Activated CD4-positive, alpha-beta memory T cell treated with anti-CD3 and anti-CD28 coated beads for 36 hours (primary cell): ENCODE measurements around the gene HDAC11. TPM values are rescaled to one million over a fixed set of nuclear protein-coding genes. Genes with fewer than 3 reads are reported as not detected.

Experiments used
- CTCF ChIA-PET: fragments of 350-600 bp; sonication (Branson Sonifier 250); formaldehyde crosslinking; loops from one replicate; lab custom pipeline; 2021; ENCODE audit warnings: antibody characterized with exemption, inconsistent platforms; lab: Charles Lee
- POLR2A ChIA-PET: fragments of 350-600 bp; sonication (Branson Sonifier 250); formaldehyde crosslinking; loops from one replicate; lab custom pipeline; 2021; ENCODE audit warnings: antibody characterized with exemption; lab: Charles Lee
- DNase-seq: peaks from one replicate; pipeline ENCODE4 v3.0.0-alpha.2; 2020
- H3K27ac Mint-ChIP-seq: one replicate; pipeline ENCODE4 v1.8.0; 2021; ENCODE audit warnings: mixed read lengths
- H3K27me3 Mint-ChIP-seq: one replicate; pipeline ENCODE4 v1.8.0; 2021; ENCODE audit warnings: mixed read lengths
- H3K36me3 Mint-ChIP-seq: one replicate; pipeline ENCODE4 v1.8.0; 2021; ENCODE audit warnings: mixed read lengths
- H3K4me1 Mint-ChIP-seq: one replicate; pipeline ENCODE4 v1.8.0; 2021; ENCODE audit warnings: low read depth, mixed read lengths
- H3K4me3 Mint-ChIP-seq: one replicate; pipeline ENCODE4 v1.8.0; 2021; ENCODE audit warnings: mild to moderate bottlenecking, mixed read lengths
- H3K9me3 Mint-ChIP-seq: one replicate; pipeline ENCODE4 v1.8.0; 2021; ENCODE audit warnings: mixed read lengths
- intact Hi-C: fragments of 100-400 bp; cut with micrococcal nuclease; formaldehyde crosslinking; loops from one replicate; pipeline ENCODE4 v1.15.1; 2023
- total RNA-seq, 2 experiments: library from RNA; stranded (reverse); gene quantifications; one replicate each; pipeline ENCODE4 v1.2.3, GENCODE V29; 2021

Gene HDAC11
- total RNA-seq, 2 experiments from 2014 or later: 3.3 to 4.3 TPM

- Mint-ChIP-seq H3K27ac (no peak overlapping the region), H3K27me3 (peaks cover 3% of the 10 kb centered on the region), H3K4me1 (no peaks in the 10 kb centered on the region), H3K9me3 (no peaks in the 10 kb centered on the region), H3K4me3 (no peak overlapping the region), H3K36me3 (no peaks in the 10 kb centered on the region)
- CTCF ChIA-PET: interaction anchor here (0.8 to 1.5 kb wide), 4 partner anchors 10 to 176 kb away, joined by 3 to 7 read pairs (median 4); no protein-coding TSS in a partner anchor
- POLR2A ChIA-PET: no interaction called here
- intact Hi-C loops: no loop called here
- no peak for DNase-seq
Measured at GRCh38 chr3:13472286-13472685, 7.8 kb upstream of the HDAC11 start.

- no peak overlapping the region for H3K4me3 Mint-ChIP-seq
- no peaks in the 10 kb centered on the region for H3K27me3 Mint-ChIP-seq
- intact Hi-C loops: no loop called here
- ChIA-PET POLR2A (no interaction called here), CTCF (interaction anchor here (0.8 kb wide), 1 partner anchor 11 kb away, joined by 3 read pairs; no protein-coding TSS in a partner anchor)
- no peak overlapping the region for H3K27ac Mint-ChIP-seq
- no peaks in the 10 kb centered on the region for H3K4me1 Mint-ChIP-seq
- H3K9me3 Mint-ChIP-seq: no peaks in the 10 kb centered on the region
- DNase-seq: no peak
- H3K36me3 Mint-ChIP-seq: no peaks in the 10 kb centered on the region
Measured at GRCh38 chr3:13473020-13473419, 7.1 kb upstream of the HDAC11 start.

DNA sequence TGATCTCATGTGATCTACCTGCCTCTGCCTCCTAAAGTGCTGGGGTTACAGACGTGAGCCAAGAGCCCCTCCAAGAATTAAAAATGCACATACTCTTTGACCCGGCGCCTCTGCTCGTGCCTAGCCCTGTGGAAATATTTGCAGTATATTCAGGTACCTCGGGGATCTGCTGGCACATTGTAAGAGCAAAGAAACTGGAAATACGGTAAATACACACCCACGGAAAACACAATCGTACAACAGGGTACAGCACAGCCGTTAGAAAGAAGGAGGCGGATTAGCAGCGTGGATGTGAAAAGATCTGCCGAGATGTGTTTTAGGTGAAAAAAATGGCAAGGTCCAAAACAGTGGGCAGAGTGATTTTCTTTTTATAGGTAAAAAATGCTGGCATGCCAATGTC, 6.1 kb upstream of the HDAC11 start:
- Mint-ChIP-seq H3K9me3 (no peaks in the 10 kb centered on the region), H3K27ac (no peak overlapping the region), H3K4me3 (no peak overlapping the region), H3K4me1 (peaks cover 3% of the 10 kb centered on the region), H3K27me3 (no peaks in the 10 kb centered on the region), H3K36me3 (no peaks in the 10 kb centered on the region)
- DNase-seq: no peak
- intact Hi-C loops: no loop called here
- ChIA-PET POLR2A (no interaction called here), CTCF (no interaction called here)

GRCh38 chr3:13474776-13475303, 5.3 kb upstream of the HDAC11 start:
- DNase-seq: no peak
- no peak overlapping the region for H3K4me3 Mint-ChIP-seq
- no peaks in the 10 kb centered on the region for H3K27me3 Mint-ChIP-seq
- peaks cover 3% of the 10 kb centered on the region for H3K4me1 Mint-ChIP-seq
- no peaks in the 10 kb centered on the region for H3K36me3 Mint-ChIP-seq
- intact Hi-C loops: no loop called here
- CTCF ChIA-PET: no interaction called here
- H3K27ac Mint-ChIP-seq: no peak overlapping the region
- no peaks in the 10 kb centered on the region for H3K9me3 Mint-ChIP-seq
- POLR2A ChIA-PET: no interaction called here

DNA sequence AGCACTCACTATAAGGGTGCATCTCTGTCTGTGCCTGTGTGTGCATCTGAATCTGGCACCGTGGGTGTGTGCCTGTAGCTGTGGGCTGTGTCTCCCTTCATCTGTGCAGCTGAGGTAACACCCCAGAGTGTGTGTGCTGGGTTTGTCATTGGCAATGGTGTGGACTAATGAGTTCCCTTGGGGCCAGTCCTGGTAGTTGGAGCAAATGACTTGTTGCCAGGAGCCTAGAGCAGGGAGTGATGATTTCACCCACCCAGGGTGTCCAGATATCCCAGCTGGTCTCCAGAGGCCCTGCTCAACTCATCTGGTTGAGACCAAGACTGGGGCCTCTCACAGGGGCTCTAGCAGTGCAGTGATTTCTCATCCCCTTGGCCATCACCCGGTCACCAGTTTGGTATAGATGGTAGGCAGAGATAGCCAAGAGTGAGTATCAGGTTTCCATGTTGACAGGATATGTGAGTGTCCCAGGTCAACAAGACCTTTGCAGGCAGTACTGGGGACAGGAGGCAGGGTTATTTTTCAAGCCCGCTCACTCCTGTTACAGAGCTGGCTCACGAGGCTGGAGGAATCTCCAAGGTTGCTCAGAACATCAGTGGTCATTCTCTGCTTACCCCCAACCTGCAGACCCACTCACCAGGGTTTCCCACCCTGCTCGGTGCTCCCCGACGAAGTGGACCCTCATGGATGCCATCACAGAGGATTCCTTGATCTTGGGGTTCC, 4.1 kb upstream of the HDAC11 start:
- H3K4me3 Mint-ChIP-seq: no peak overlapping the region
- ChIA-PET CTCF (interaction anchor here (1.4 to 6.3 kb wide), 4 partner anchors 10 to 172 kb away, joined by 4 to 41 read pairs (median 6); no protein-coding TSS in a partner anchor), POLR2A (no interaction called here)
- no peak overlapping the region for H3K27ac Mint-ChIP-seq
- no peaks in the 10 kb centered on the region for H3K27me3 Mint-ChIP-seq
- intact Hi-C loops: no loop called here
- no peaks in the 10 kb centered on the region for H3K36me3 Mint-ChIP-seq
- DNase-seq: no peak
- no peaks in the 10 kb centered on the region for H3K9me3 Mint-ChIP-seq
- H3K4me1 Mint-ChIP-seq: peaks cover 3% of the 10 kb centered on the region

- CTCF ChIA-PET: interaction anchor here (1.2 to 6.3 kb wide), 5 partner anchors 15 to 170 kb away, joined by 4 to 41 read pairs (median 4); no protein-coding TSS in a partner anchor
- Mint-ChIP-seq H3K4me3 (no peak overlapping the region), H3K4me1 (peaks cover 10% of the 10 kb centered on the region), H3K36me3 (no peaks in the 10 kb centered on the region), H3K27me3 (no peaks in the 10 kb centered on the region), H3K9me3 (no peaks in the 10 kb centered on the region), H3K27ac (no peak overlapping the region)
- intact Hi-C loops: no loop called here
- DNase-seq: no peak
- POLR2A ChIA-PET: no interaction called here
Measured at GRCh38 chr3:13477943-13478342, 2.2 kb upstream of the HDAC11 start.

GRCh38 chr3:13479332-13479581, 849 bp upstream of the HDAC11 start:
- H3K4me1 Mint-ChIP-seq: peaks cover 13% of the 10 kb centered on the region
- no peaks in the 10 kb centered on the region for H3K9me3 Mint-ChIP-seq
- ChIA-PET POLR2A (interaction anchor here (1.5 to 2.4 kb wide), 2 partner anchors 27 to 59 kb away, joined by 4 to 9 read pairs; partner anchors contain the start of gene NUP210), CTCF (interaction anchor here (1.7 to 6.3 kb wide), 7 partner anchors 16 to 177 kb away, joined by 6 to 41 read pairs (median 11); no protein-coding TSS in a partner anchor)
- H3K4me3 Mint-ChIP-seq: peak overlapping the region; percentile 89
- DNase-seq: peak; percentile 69
- intact Hi-C loops: no loop called here
- no peaks in the 10 kb centered on the region for H3K36me3 Mint-ChIP-seq
- H3K27ac Mint-ChIP-seq: peak overlapping the region; percentile 74
- no peaks in the 10 kb centered on the region for H3K27me3 Mint-ChIP-seq

DNA sequence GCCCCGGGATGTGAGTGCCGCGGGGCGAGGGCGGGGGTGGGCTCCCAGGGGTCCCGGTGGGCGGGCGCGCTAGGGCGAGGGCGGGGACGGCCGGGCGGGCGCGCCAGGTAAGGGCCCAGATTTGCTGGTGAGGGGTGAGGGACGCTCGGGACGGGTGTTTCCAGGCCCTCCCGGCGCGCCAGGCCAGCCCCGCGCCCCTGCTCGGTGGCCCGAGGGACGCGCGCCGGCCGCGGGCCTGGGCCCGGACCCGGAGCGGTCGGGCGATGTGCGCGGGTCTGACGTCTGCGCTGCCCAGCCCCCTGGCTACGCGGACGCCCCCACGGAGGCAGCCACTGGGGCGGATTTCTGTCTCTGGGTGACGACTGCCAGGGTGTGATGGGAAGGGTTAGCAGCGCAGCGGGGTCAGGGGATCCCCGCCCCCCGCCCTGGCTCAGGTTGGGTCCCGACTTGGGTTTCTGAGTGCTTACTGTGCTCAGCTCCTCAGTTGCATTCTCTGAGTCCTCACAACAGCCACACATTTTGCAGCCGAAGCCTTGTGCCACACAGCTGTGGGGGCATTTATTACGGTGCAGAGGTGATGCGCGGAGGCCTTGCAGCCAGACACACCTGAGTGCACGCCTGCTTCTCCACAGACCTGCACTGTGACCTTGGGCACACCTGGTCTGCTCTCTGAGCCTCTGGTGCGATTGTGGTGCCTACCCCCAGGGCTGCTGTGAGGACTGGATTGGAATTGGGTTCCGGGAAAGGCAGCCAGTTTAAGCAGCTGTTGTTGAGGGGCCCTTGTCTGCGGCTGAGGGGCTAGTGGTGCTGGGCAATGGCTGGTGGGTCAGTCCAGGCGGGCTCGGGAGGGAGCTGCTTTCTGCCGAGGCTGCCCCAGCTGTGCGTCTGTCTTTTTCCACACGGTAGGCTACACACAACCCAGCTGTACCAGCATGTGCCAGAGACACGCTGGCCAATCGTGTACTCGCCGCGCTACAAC, 523 bp downstream of the HDAC11 start:
- ChIA-PET POLR2A (interaction anchor here (0.9 to 2.4 kb wide), 8 partner anchors 17 to 465 kb away, joined by 3 to 9 read pairs (median 4); partner anchors contain the start of gene NUP210), CTCF (interaction anchor here (1.2 to 6.3 kb wide), 11 partner anchors 15 to 400 kb away, joined by 3 to 41 read pairs (median 8); partner anchors contain the start of gene WNT7A)
- Mint-ChIP-seq H3K4me3 (peak overlapping the region; percentile 73), H3K36me3 (no peaks in the 10 kb centered on the region), H3K27me3 (no peaks in the 10 kb centered on the region), H3K9me3 (no peaks in the 10 kb centered on the region), H3K4me1 (peaks cover 22% of the 10 kb centered on the region), H3K27ac (no peak overlapping the region)
- DNase-seq: peak; percentile 50
- intact Hi-C loops: loop anchor here (1.0 to 5.0 kb wide), 3 partner anchors 28 to 387 kb away; partner anchors contain the start of gene NUP210

DNA sequence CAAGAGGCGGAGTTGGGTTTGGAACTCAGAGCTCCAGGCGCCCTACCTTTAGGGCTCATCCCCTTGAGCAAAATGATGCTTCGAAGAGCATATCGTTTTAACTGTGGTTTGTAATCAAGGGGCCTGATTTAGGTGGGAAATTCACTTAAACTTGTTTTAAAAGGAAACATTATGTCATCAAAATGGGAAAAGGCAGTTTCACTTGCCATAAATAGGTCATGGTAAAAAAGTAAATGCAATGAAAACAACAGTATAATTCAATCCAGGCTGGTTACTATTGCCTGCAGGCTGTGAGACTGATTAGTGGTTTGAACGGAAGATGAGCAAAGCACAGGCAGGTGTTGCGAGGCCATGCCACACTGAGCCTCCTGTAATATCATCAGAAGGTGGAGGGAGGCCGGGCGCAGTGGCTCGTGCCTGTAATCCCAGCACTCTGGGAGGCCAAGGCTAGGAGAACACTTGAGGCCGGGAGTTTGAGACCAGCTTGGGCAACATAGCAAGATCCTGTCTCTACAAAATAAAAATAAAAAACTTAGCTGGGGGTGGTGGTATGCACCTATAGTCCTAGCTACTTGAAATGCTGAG, 2.1 kb downstream of the HDAC11 start:
- H3K36me3 Mint-ChIP-seq: no peaks in the 10 kb centered on the region
- peaks cover 22% of the 10 kb centered on the region for H3K4me1 Mint-ChIP-seq
- no peaks in the 10 kb centered on the region for H3K9me3 Mint-ChIP-seq
- CTCF ChIA-PET: interaction anchor here (0.7 to 6.3 kb wide), 7 partner anchors 14 to 174 kb away, joined by 3 to 41 read pairs (median 12); no protein-coding TSS in a partner anchor
- no peak overlapping the region for H3K4me3 Mint-ChIP-seq
- POLR2A ChIA-PET: interaction anchor here (0.6 kb wide), 1 partner anchor 173 kb away, joined by 4 read pairs; no protein-coding TSS in a partner anchor
- intact Hi-C loops: loop anchor here (5.0 kb wide), 1 partner anchor 385 kb away; no protein-coding TSS in a partner anchor
- no peak for DNase-seq
- no peaks in the 10 kb centered on the region for H3K27me3 Mint-ChIP-seq
- H3K27ac Mint-ChIP-seq: no peak overlapping the region

DNA sequence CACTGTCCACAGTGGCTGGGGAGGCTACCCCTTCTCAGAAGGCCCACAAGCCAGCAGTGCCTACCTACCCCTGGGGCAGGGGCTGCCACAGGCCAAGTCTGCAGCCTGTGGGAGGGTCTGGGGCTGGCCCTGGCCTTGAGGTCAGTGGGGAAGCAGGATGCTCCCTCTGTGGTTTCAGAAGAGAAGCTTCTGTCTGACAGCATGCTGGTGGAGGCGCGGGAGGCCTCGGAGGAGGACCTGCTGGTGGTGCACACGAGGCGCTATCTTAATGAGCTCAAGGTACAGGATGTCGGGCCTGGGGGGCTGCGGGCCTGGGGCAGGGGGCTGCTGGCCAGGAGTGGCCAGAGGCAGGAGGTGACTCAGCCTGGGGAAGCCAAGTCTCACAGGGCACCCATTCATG, 3.2 kb downstream of the HDAC11 start:
- Mint-ChIP-seq H3K36me3 (no peaks in the 10 kb centered on the region), H3K27ac (no peak overlapping the region), H3K4me1 (peaks cover 22% of the 10 kb centered on the region), H3K27me3 (no peaks in the 10 kb centered on the region), H3K4me3 (no peak overlapping the region), H3K9me3 (no peaks in the 10 kb centered on the region)
- CTCF ChIA-PET: interaction anchor here (0.9 to 5.7 kb wide), 5 partner anchors 13 to 174 kb away, joined by 3 to 38 read pairs (median 8); no protein-coding TSS in a partner anchor
- DNase-seq: no peak
- POLR2A ChIA-PET: no interaction called here
- intact Hi-C loops: loop anchor here (5.0 kb wide), 1 partner anchor 384 kb away; no protein-coding TSS in a partner anchor
